Measurements from ENCODE around the gene COL6A6. TPM values are rescaled to one million over a fixed set of nuclear protein-coding genes. Genes with fewer than 3 reads are reported as not detected.

COL6A6 gene, protein sequence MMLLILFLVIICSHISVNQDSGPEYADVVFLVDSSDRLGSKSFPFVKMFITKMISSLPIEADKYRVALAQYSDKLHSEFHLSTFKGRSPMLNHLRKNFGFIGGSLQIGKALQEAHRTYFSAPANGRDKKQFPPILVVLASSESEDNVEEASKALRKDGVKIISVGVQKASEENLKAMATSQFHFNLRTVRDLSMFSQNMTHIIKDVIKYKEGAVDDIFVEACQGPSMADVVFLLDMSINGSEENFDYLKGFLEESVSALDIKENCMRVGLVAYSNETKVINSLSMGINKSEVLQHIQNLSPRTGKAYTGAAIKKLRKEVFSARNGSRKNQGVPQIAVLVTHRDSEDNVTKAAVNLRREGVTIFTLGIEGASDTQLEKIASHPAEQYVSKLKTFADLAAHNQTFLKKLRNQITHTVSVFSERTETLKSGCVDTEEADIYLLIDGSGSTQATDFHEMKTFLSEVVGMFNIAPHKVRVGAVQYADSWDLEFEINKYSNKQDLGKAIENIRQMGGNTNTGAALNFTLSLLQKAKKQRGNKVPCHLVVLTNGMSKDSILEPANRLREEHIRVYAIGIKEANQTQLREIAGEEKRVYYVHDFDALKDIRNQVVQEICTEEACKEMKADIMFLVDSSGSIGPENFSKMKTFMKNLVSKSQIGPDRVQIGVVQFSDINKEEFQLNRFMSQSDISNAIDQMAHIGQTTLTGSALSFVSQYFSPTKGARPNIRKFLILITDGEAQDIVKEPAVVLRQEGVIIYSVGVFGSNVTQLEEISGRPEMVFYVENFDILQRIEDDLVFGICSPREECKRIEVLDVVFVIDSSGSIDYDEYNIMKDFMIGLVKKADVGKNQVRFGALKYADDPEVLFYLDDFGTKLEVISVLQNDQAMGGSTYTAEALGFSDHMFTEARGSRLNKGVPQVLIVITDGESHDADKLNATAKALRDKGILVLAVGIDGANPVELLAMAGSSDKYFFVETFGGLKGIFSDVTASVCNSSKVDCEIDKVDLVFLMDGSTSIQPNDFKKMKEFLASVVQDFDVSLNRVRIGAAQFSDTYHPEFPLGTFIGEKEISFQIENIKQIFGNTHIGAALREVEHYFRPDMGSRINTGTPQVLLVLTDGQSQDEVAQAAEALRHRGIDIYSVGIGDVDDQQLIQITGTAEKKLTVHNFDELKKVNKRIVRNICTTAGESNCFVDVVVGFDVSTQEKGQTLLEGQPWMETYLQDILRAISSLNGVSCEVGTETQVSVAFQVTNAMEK (N-terminal part only)
- total RNA-seq: 1 to 10 TPM in 1 of 2 donors, under 1 TPM in 1; 0.83 to 4.0 TPM

DNA sequence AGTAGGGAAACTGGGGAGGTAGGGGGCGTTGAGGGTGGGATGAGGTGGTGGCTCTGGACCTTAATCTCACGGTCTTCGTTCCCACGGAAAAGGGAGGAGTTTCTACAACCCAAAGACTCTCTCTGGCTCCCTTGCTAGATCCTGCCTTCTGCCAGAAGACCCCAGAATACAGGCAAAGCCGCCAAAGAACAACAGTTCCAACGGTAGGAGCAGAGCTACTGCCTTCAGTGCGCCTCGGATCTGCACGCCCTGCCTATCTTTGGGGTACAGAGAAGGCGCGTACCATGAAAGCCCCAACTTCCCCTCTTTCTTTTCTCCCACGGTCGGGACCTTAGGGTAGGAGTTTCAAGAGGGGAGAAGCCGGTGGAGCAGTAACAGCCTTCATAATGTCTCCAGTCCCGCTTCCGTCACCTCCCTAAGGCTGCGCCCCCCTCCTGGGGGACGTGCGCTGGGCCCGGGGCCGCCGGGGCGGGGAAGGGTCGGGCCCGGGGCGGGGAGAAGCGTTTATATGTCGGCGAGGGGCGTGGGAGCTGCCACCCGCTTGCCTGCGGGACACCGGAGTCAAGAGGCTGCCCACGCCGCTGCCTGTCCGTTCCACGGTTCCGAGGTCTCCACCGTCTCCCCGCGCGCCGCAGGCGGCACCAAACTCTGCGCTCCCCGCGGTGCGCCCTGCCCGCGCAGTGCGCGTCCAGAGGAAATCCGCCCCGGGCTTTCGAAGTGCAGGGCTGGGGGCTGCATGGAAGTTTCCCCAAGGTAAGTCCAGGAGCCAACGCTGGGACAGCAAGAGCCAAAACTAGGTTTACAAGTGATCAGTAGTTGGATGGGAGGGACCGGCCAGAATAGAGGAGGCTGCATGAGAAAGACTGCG, at the start of gene COL6A6:
Gene COL6A6, plus strand, starts transcription at position 533 of the 868 bp plus-strand sequence. CDS start 43,188 bp downstream, outside the sequence.
- peaks cover 0 to 5% of the 10 kb centered on the region in 2 donors for H3K27me3 ChIP-seq
- DNase-seq (ENCODE audit: low spot score): no peak
- no peaks in the 10 kb centered on the region for H3K9me3 ChIP-seq
- TF ChIP-seq, protein P1, sequence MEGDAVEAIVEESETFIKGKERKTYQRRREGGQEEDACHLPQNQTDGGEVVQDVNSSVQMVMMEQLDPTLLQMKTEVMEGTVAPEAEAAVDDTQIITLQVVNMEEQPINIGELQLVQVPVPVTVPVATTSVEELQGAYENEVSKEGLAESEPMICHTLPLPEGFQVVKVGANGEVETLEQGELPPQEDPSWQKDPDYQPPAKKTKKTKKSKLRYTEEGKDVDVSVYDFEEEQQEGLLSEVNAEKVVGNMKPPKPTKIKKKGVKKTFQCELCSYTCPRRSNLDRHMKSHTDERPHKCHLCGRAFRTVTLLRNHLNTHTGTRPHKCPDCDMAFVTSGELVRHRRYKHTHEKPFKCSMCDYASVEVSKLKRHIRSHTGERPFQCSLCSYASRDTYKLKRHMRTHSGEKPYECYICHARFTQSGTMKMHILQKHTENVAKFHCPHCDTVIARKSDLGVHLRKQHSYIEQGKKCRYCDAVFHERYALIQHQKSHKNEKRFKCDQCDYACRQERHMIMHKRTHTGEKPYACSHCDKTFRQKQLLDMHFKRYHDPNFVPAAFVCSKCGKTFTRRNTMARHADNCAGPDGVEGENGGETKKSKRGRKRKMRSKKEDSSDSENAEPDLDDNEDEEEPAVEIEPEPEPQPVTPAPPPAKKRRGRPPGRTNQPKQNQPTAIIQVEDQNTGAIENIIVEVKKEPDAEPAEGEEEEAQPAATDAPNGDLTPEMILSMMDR (IDR thresholded peaks at IDR 0.05): no peak
- no peaks in the 10 kb centered on the region for H3K36me3 ChIP-seq
- peak within 1 kb of the TSS; percentile 14 to 43 for H3K4me3 ChIP-seq
- H3K4me1 ChIP-seq: peaks cover 0 to 6% of the 10 kb centered on the region in 2 donors
- H3K27ac ChIP-seq: peak within 1 kb of the TSS in 1 of 2 donors; percentile 10

DNA sequence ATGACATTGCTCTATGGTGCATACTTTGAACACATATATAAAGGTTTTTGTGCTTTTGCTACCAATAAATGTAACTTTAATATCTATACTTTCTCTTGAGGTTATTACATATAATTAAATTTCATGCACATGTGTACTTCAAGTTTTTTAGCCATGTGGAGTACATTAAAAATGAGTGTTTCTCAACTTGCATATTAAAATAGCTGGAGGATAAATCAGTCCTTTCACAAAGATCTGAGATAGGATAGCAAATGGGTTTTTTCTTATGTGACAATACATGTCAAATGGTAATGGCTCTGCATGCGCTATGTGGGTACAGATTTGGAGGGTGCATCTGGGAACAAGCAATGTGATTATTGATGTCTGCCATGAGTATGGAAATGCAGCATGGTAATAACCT, 48.7 kb upstream of the COL6A6 start:
- no peak for DNase-seq (ENCODE audit: low spot score)
- Histone ChIP-seq H3K4me1 (no peaks in the 10 kb centered on the region), H3K4me3 (no peak overlapping the region), H3K27me3 (no peaks in the 10 kb centered on the region), H3K9me3 (no peaks in the 10 kb centered on the region), H3K36me3 (no peaks in the 10 kb centered on the region), H3K27ac (no peak overlapping the region)
- TF ChIP-seq, protein P1 (IDR thresholded peaks at IDR 0.05): no peak

DNA sequence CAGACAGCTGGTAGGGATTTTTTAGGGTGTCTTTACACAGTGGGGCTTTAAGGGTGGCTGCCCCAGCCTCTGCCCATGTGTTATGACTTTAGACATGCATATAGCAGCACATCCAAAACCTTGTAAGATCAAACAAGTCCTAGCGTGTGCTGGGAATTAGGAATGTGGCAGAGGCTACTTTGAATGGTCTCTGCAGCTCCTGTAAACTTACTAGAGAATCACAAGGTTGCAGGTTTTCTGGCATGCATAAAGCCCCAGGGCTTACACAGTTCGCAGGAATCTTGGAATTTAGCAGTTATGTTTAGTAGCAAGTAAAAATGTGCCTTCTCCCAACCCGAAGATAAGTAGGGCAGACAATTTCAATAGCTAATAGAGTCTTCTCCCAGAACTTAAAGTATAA, 46.9 kb upstream of the COL6A6 start:
- Histone ChIP-seq H3K36me3 (no peaks in the 10 kb centered on the region), H3K27me3 (no peaks in the 10 kb centered on the region), H3K4me1 (no peaks in the 10 kb centered on the region), H3K27ac (no peak overlapping the region), H3K9me3 (no peaks in the 10 kb centered on the region), H3K4me3 (no peak overlapping the region)
- no peak for DNase-seq (ENCODE audit: low spot score)
- TF ChIP-seq, protein P1 (IDR thresholded peaks at IDR 0.05): no peak

DNA sequence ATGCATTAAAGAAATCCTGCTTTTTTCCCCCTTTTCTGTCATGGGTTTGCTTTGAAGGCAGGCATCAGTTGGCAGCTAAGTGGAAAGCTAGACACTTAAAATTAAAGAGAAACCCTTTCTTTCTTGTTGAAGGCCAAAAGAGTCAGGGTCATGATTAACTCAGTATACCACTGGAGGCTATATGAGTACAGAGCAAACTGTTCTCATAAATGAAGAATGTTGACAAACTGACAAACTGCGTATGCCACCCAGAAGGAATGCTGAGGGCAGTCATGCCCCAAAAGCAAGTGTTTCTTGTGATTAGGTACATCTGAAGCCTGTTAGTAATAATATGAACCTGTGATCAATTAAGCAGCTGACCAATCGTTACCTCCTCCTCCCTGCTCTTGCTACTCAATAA, 43.6 kb upstream of the COL6A6 start:
- Histone ChIP-seq H3K27ac (no peak overlapping the region), H3K36me3 (no peaks in the 10 kb centered on the region), H3K4me1 (no peaks in the 10 kb centered on the region), H3K9me3 (no peaks in the 10 kb centered on the region), H3K27me3 (no peaks in the 10 kb centered on the region), H3K4me3 (no peak overlapping the region)
- no peak for DNase-seq (ENCODE audit: low spot score)
- TF ChIP-seq, protein P1 (IDR thresholded peaks at IDR 0.05): no peak

DNA sequence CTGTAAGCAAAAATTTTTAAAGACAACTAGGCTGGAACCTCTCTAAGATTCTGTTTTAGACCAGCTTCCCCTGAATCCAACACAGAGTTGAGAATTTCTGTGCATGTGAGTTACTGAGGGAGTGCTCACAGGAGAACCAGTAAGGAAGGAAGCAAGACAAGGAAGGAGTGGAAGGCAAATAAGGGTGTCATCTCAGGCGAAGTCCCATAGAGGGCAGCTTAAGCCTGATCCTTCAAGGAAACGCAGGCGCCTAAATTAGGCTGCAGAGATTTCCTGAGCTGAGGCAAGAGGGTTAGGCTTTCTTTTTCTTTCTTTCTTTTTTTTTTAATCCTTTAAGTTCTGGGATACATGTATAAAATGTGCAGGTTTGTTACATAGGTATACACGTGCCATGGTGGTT, 36.2 kb upstream of the COL6A6 start:
- H3K27ac ChIP-seq: no peak overlapping the region
- no peaks in the 10 kb centered on the region for H3K27me3 ChIP-seq
- TF ChIP-seq, protein P1 (IDR thresholded peaks at IDR 0.05): peak in 1 of 2 donors; percentile 56
- H3K9me3 ChIP-seq: no peaks in the 10 kb centered on the region
- no peak overlapping the region for H3K4me3 ChIP-seq
- no peaks in the 10 kb centered on the region for H3K4me1 ChIP-seq
- H3K36me3 ChIP-seq: no peaks in the 10 kb centered on the region
- no peak for DNase-seq (ENCODE audit: low spot score)
